ENCODE data around the gene E2F2.

DNA sequence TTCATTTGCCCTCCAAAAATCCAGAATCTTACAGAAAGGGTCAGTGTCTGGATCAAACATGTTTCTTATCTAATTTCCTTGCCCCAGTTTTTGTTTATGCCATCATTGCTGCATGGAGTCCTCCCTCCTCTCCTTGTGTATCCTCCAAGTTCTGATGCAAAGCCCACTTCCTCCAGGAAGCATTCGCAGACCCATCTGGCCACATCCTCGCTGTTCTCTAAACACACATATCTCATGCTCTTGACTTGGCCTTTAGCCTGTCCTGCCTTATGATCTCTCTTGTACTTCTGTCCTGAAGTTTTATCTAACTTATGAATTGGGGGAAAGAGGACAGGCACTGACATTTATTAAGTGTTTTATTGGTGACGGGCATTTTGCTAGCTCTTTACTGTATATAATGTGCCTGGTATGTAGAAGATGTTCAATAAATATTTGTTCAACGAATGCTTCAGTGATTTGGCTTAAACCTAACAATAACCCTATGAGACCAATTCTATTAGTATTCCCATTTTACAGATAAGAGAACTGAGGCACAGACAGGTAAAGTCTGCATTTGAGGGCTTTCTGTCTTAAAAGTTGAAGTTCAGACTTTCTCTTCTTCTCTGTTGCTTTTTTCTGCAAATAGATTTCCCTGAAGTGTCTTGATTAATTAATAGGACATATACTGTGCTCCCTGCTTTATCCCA lies 47.4 kb upstream of the E2F2 start:
- no peak for TF ChIP-seq EZH2 (IDR thresholded peaks at IDR 0.05; ENCODE audit: insufficient read depth, poor library complexity, severe bottlenecking)
- no peak for TF ChIP-seq EZH2phosphoT487 (IDR thresholded peaks at IDR 0.05; ENCODE audit: insufficient read depth, low read depth)
